HFFc6 (cell line): ENCODE measurements around the gene CLDN20. TPM values are rescaled to one million over a fixed set of nuclear protein-coding genes. Genes with fewer than 3 reads are reported as not detected.

ENCODE experiments used
- DNase-seq: peaks from one replicate; pipeline ENCODE4 v3.0.0-alpha.2; 2018
- H3K27ac Mint-ChIP-seq: 2 replicates; pipeline ENCODE4 v1.8.0; 2020; ENCODE audit warnings: mild to moderate bottlenecking, mixed read lengths
- H3K27me3 Mint-ChIP-seq: 2 replicates; pipeline ENCODE4 v1.8.0; 2021; ENCODE audit warnings: mild to moderate bottlenecking, moderate library complexity, mixed read lengths; ENCODE audit not compliant: insufficient read depth
- H3K36me3 Mint-ChIP-seq: 2 replicates; pipeline ENCODE4 v1.8.0; 2021; ENCODE audit warnings: low read depth, mixed read lengths
- H3K4me1 Mint-ChIP-seq: 2 replicates; pipeline ENCODE4 v1.8.0; 2020; ENCODE audit warnings: low read depth, mixed read lengths
- H3K4me3 Mint-ChIP-seq: 2 replicates; pipeline ENCODE4 v1.8.0; 2020; ENCODE audit warnings: mild to moderate bottlenecking, moderate library complexity, mixed read lengths
- H3K9me3 Mint-ChIP-seq: 2 replicates; pipeline ENCODE4 v1.8.0; 2020; ENCODE audit warnings: mild to moderate bottlenecking, mixed read lengths
- total RNA-seq, 6 experiments: library from RNA; stranded (reverse); fragmentation: NEBNext Ultra II Directional; extraction: Animal tissue kit (Norgen Biotek cat#: 25700); gene quantifications; 2 replicates in 1 of 6; 3 replicates in 5 of 6; pipeline ENCODE4 v1.2.3, GENCODE V29; 2021
- TF ChIP-seq, protein P1 (sequence below): fragments of 200-600 bp; sonication (generic); IDR thresholded peaks from 2 replicates; pipeline ENCODE4 v1.5.0; 2021; ENCODE audit warnings: antibody characterized with exemption, mild to moderate bottlenecking

The CLDN20 gene
- total RNA-seq, 6 experiments from 2014 or later: not detected

DNA sequence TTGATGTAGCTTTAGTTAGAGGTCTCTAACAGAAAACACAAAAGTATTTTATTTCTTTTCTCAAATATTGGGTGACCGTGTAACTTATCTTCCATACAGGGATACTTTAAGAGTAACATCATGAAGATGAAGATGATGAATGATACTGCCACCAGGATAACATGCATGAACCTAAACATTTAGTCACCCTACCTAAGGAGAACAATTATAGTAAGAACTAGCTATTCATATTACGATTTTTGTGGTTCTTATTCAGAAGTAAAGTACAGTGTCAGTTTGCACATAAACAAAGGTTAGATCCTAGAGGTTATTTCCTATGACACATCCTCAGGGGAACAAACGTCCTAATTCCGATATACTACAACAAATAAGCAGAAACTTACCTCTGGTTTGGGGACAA, 21.0 kb downstream of the CLDN20 start:
- Mint-ChIP-seq H3K27ac (no peak overlapping the region), H3K4me3 (no peak overlapping the region), H3K27me3 (no peaks in the 10 kb centered on the region), H3K4me1 (0 out of 2 replicates have a peak, but pooled peaks cover 6% of the 10 kb centered on the region), H3K36me3 (peaks cover 16% of the 10 kb centered on the region), H3K9me3 (no peaks in the 10 kb centered on the region)
- no peak for DNase-seq
- TF ChIP-seq, protein P1, sequence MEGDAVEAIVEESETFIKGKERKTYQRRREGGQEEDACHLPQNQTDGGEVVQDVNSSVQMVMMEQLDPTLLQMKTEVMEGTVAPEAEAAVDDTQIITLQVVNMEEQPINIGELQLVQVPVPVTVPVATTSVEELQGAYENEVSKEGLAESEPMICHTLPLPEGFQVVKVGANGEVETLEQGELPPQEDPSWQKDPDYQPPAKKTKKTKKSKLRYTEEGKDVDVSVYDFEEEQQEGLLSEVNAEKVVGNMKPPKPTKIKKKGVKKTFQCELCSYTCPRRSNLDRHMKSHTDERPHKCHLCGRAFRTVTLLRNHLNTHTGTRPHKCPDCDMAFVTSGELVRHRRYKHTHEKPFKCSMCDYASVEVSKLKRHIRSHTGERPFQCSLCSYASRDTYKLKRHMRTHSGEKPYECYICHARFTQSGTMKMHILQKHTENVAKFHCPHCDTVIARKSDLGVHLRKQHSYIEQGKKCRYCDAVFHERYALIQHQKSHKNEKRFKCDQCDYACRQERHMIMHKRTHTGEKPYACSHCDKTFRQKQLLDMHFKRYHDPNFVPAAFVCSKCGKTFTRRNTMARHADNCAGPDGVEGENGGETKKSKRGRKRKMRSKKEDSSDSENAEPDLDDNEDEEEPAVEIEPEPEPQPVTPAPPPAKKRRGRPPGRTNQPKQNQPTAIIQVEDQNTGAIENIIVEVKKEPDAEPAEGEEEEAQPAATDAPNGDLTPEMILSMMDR: no peak

GRCh38 chr6:155287762-155288161, 23.9 kb downstream of the CLDN20 start:
- Mint-ChIP-seq H3K36me3 (peaks cover 22% of the 10 kb centered on the region; the same call in 1 of the 2 replicates), H3K27me3 (no peaks in the 10 kb centered on the region), H3K9me3 (no peaks in the 10 kb centered on the region), H3K4me1 (peaks cover 8% of the 10 kb centered on the region; the same call in 1 of the 2 replicates), H3K27ac (no peak overlapping the region), H3K4me3 (no peak overlapping the region)
- TF ChIP-seq, protein P1: no peak
- DNase-seq: no peak

DNA sequence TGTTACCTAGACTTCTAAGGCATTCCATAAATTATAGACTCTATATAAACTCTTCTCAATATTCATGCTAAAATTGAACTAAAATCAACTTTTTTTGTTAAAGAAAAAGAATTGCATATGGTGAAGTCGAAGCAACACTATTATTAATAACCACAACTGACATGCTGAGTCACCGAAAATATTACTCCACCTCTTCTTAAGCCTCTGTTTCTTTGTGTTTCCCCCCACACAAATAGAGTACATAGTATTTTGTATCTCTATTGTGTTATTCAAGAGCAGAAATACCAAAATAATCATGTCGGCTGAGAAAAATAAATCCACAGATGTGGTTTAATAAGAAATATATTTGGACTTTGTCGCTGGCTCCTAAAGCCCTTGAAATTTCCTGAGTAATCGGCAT, 26.7 kb downstream of the CLDN20 start:
- peaks cover 21% of the 10 kb centered on the region; the same call in 1 of the 2 replicates for H3K36me3 Mint-ChIP-seq
- no peak overlapping the region for H3K4me3 Mint-ChIP-seq
- no peak for DNase-seq
- no peaks in the 10 kb centered on the region for H3K27me3 Mint-ChIP-seq
- no peaks in the 10 kb centered on the region for H3K9me3 Mint-ChIP-seq
- H3K27ac Mint-ChIP-seq: no peak overlapping the region
- H3K4me1 Mint-ChIP-seq: peaks cover 8% of the 10 kb centered on the region; the same call in 1 of the 2 replicates
- TF ChIP-seq, protein P1: no peak

DNA sequence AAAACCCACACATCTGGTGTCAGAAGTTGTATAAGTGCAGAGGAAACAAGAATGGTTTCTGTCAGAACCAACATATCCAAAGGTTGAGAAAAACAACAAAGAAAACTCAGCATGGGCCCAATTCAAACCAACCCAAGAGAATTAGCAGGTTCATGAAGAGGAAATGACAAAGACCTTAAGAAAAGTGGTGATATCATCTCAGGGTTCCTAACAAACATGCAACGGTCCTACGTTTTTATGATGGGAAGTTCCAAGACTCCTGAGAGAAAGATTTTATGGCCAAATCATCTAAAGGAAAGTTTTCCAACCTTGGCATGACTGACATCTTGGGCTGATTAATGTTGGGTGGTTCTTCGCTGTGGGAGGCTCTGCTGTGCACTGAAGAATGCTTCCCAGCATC, 27.5 kb downstream of the CLDN20 start:
- no peak for DNase-seq
- no peaks in the 10 kb centered on the region for H3K27me3 Mint-ChIP-seq
- H3K27ac Mint-ChIP-seq: 0 out of 2 replicates have a peak overlapping the region, but pooled peaks have one; percentile 18
- H3K9me3 Mint-ChIP-seq: no peaks in the 10 kb centered on the region
- peaks cover 21% of the 10 kb centered on the region; the same call in 1 of the 2 replicates for H3K36me3 Mint-ChIP-seq
- H3K4me1 Mint-ChIP-seq: peaks cover 8% of the 10 kb centered on the region; the same call in 1 of the 2 replicates
- TF ChIP-seq, protein P1: no peak
- H3K4me3 Mint-ChIP-seq: no peak overlapping the region

DNA sequence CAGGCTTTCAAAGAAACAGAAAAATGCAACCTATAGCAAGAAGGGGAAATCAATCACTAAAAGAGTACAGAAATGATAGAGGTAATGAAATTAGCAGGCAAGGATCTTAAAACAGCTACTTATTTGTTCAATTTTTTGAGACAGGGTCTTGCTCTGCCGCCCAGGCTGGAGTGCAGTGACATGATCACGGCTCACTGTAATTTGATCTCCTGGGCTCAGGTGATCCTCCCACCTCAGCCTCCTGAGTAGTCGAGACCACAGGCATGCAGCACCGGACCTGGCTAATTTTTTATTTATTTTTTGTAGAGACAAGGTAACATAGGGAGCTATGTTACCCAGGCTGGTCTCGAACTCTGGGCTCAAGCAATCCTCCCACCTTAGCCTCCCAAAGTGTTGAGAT, 28.9 kb downstream of the CLDN20 start:
- H3K9me3 Mint-ChIP-seq: no peaks in the 10 kb centered on the region
- no peak for DNase-seq
- H3K27me3 Mint-ChIP-seq: no peaks in the 10 kb centered on the region
- H3K4me1 Mint-ChIP-seq: peaks cover 8% of the 10 kb centered on the region; the same call in 1 of the 2 replicates
- no peak overlapping the region for H3K27ac Mint-ChIP-seq
- peaks cover 33% of the 10 kb centered on the region for H3K36me3 Mint-ChIP-seq
- TF ChIP-seq, protein P1: no peak
- no peak overlapping the region for H3K4me3 Mint-ChIP-seq

DNA sequence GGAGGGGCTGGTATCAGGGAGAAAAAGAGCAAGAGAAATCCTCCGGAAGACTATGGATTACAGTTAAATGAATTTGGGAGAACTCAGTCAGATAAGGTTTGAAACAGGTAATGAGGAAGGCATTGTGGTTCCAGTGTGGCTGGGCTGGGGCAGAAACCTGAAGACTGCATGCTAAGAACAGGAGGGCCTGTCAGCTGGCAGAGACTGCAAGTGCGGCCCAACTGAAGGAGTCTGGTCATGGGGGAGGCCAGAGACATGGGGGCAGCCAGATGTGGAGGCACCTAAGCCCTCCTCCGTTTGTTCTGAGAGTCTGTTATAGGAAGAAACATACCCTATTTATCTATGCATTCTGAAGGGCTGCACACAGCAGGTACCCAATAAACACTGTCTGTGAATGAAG, 33.9 kb downstream of the CLDN20 start:
- no peaks in the 10 kb centered on the region for H3K27me3 Mint-ChIP-seq
- no peak overlapping the region for H3K27ac Mint-ChIP-seq
- DNase-seq: no peak
- TF ChIP-seq, protein P1: no peak
- no peaks in the 10 kb centered on the region for H3K9me3 Mint-ChIP-seq
- peaks cover 10% of the 10 kb centered on the region; the same call in 1 of the 2 replicates for H3K4me1 Mint-ChIP-seq
- no peak overlapping the region for H3K4me3 Mint-ChIP-seq
- H3K36me3 Mint-ChIP-seq: peaks cover 28% of the 10 kb centered on the region
